ENCODE measurements around the gene TRIM45.

DNA sequence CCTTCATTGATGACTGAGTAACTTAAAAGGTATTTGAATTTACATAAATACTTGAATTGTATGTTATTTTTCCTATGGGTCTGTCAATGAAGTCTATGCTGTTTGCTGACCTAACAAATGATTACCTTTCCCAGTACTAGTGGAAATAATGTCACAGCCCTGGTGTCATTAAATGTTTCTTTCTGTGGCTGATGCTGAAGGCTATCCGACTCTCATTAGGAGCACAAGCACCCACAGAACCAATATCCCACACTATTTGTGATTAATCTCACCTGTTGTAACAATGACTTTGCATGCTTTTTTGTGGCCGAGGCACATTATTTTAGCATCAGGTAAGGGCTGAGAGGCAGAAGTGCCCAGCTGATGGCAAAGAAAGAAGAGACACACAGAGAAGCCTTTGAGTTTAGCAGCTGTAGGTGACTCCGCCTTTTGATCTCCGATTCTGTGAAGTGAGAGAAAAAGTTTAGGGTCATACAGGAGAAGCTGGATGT is 25.8 kb upstream of the TRIM45 start:
- no peak for TF ChIP-seq GATA2 (IDR thresholded peaks at IDR 0.05; ENCODE audit: low read depth, low read length)
- TF ChIP-seq GATA3 (IDR thresholded peaks at IDR 0.05; ENCODE audit: low read depth, low read length): no peak
